T-helper 17 cell (primary cell): Measurements from ENCODE around the gene EML2. TPM values are rescaled to one million over a fixed set of nuclear protein-coding genes. Genes with fewer than 3 reads are reported as not detected.
"Not testable (repeated sequence)": the region's sequence is repeated elsewhere in the genome, so short reads cannot be mapped to it uniquely, and the experiment has no call there.

Experiments used
- ATAC-seq: fragments of 150-1000 bp; cut with Tn5 transposase; 2 replicates; pipeline ENCODE4 v1.10.0; 2021; ENCODE audit warnings: mild to moderate bottlenecking, moderate library complexity
- DNase-seq, 3 donors: peaks; one replicate each; pipeline versions ENCODE4 v3.0.0 to v3.0.0-alpha.2; 2020 to 2021
- H3K9me3 ChIP-seq: one replicate; pipeline ENCODE4 v1.7.0; 2013; ENCODE audit warnings: low read length, mild to moderate bottlenecking; ENCODE audit not compliant: control insufficient read depth, poor library complexity, severe bottlenecking
- H3K27ac Mint-ChIP-seq: one replicate; pipeline ENCODE4 v1.8.0; 2022; ENCODE audit warnings: mild to moderate bottlenecking, moderate library complexity, mixed read lengths
- H3K27me3 Mint-ChIP-seq: one replicate; pipeline ENCODE4 v1.8.0; 2022; ENCODE audit warnings: mixed read lengths
- H3K36me3 Mint-ChIP-seq: one replicate; pipeline ENCODE4 v1.8.0; 2022; ENCODE audit warnings: low read depth, mixed read lengths
- H3K4me1 Mint-ChIP-seq: one replicate; pipeline ENCODE4 v1.8.0; 2022; ENCODE audit warnings: mild to moderate bottlenecking, mixed read lengths
- H3K4me3 Mint-ChIP-seq: one replicate; pipeline ENCODE4 v1.8.0; 2022; ENCODE audit warnings: mild to moderate bottlenecking, moderate library complexity, mixed read lengths
- total RNA-seq, 4 donors: library from RNA in 2 of 4; stranded (reverse) in 2 of 4; gene quantifications; one replicate each; pipeline ENCODE4 v1.2.3 and lab custom pipeline; 2022 to 2026

The EML2 gene
- total RNA-seq, 2 donors from 2014 or later: 58.1 to 61.2 TPM

DNA sequence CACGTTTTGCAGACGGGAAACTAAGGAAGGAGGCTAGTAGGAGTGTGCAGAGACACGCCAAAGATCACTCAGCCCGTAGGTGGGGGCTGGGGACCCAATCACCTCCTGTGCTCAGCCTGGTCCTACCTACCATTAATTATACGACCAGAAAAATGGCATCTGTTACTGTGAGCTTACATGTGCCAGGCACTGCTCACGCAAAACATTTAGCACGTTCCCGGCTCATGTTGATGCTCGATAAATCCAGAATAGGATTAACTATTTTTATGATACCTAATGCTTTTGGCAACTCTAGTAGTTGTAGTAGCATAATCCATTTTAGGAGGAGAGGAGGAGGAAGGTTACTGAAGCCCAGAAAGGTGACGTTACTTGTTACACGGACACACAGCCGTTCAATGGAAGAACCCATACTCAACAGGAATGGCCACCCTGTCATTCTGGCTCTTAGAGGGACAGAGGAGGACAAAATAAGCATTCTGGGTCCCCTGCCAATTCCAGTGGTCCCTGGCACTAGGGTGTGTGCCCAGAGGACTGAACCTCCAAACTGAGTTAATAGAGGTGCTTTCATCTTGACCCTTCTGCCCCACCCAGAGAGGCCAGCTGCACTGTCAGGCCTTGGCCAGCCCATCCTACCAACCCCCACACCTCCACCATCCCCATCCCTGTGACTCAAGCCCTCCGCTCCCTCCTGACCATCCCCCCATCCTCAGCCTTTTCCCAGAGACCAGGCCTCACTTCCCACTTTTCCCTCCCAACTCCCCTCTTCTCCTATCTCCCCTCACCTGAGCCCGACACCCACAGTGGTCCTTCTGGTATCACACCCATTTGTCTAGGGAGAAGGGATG, 5.0 kb upstream of the EML2 start:
- no peak overlapping the region for H3K4me3 Mint-ChIP-seq
- no peaks in the 10 kb centered on the region for H3K27me3 Mint-ChIP-seq
- H3K27ac Mint-ChIP-seq: peak overlapping the region; percentile 51
- peaks cover 32% of the 10 kb centered on the region for H3K4me1 Mint-ChIP-seq
- DNase-seq: no peak
- ATAC-seq: no peak
- no peaks in the 10 kb centered on the region for H3K9me3 ChIP-seq
- H3K36me3 Mint-ChIP-seq: no peaks in the 10 kb centered on the region

DNA sequence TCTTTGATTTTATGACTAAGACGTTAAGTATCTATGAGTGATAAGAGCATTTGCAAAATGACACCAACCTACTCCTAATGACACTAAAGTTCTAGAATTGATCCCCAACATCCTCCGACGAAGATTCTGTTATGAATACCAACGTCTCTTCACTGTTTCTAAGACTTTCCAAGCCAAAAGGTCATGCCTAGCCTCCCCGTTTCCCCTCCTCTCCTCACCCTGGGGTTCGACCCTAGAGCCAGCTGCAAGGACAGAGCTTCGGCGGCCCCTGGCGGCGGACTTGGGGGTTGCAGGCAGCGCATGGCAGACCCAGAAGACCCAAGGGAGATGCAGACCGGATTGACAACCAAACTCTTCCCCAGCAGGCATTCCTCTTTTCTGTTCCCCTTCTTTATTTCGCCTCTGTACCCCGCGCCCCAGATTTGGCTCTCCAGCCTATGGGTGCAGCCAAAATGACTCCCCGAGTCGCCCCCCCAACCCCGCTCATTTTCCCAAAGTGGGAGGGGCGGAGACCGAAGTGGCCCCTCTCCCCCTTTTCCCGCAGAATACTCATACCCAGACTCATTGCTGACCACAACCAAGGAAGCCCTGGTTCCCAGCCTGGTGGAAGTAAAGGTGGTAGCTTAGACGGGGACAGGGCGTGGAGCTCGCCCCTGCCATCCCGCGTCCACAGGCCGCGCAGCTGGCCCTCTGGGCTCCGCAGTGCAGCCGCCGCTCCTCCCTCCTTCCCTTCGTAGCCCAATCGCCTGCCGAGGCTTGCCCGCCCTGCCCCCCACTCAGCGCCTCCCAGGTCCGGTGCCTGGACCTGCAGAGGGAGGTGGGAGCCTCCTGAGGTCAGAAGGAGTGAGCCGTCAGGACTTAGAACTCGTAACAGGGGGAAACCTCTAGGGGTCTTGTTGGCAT, 4.1 kb upstream of the EML2 start:
- no peaks in the 10 kb centered on the region for H3K27me3 Mint-ChIP-seq
- H3K36me3 Mint-ChIP-seq: no peaks in the 10 kb centered on the region
- peaks cover 38% of the 10 kb centered on the region for H3K4me1 Mint-ChIP-seq
- peak overlapping the region; percentile 94 for H3K4me3 Mint-ChIP-seq
- H3K27ac Mint-ChIP-seq: peak overlapping the region; percentile 93
- H3K9me3 ChIP-seq: no peaks in the 10 kb centered on the region
- ATAC-seq: peak; percentile 32
- peak; percentile 73 to 92 (median 75) for DNase-seq

DNA sequence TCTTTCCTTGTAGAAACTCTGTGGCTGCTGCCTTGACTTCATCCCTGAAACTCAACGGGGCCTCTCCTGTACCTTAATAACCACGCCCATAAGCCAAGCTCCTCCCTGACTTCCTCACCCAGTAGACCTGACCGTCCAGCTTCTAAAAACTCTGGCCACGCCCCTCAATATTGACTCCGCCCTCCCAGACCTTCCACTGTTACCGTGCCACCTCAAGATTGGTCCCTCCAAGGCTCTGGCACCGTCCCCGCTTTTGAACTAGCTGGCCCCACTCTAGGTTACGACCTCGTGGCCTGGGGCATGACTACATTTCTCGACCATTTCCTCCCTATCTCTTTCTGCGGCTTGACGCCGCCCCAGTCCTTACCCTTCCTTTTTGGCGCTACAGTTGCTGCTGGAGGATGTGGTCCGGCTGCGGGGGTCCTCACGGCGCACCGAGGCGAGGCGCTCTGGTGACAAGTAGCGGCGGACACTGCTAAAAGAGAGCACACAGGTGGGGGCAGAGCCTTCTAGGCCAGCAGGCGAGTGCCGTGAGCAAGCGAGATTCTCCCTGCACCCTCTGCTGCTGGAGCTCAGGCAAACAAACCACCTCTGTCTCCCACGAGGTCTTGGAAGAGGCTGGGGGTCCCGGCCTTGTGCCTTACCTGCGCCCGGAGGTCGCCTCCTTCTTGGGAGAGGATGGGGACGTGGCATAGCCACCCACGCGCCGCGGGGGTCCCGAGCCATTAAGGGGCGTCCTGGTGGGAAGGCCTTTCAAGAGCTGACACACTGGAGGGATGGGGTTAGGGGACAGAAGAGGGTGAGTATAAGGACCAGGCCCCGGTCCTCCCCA, 2.3 kb upstream of the EML2 start:
- H3K9me3 ChIP-seq: no peaks in the 10 kb centered on the region
- DNase-seq (peak; percentile 23 to 44 (median 43)), ATAC-seq (no peak)
- no peaks in the 10 kb centered on the region for H3K27me3 Mint-ChIP-seq
- no peaks in the 10 kb centered on the region for H3K36me3 Mint-ChIP-seq
- H3K4me1 Mint-ChIP-seq: peaks cover 38% of the 10 kb centered on the region
- peak overlapping the region; percentile 93 for H3K27ac Mint-ChIP-seq
- H3K4me3 Mint-ChIP-seq: peak overlapping the region; percentile 94

DNA sequence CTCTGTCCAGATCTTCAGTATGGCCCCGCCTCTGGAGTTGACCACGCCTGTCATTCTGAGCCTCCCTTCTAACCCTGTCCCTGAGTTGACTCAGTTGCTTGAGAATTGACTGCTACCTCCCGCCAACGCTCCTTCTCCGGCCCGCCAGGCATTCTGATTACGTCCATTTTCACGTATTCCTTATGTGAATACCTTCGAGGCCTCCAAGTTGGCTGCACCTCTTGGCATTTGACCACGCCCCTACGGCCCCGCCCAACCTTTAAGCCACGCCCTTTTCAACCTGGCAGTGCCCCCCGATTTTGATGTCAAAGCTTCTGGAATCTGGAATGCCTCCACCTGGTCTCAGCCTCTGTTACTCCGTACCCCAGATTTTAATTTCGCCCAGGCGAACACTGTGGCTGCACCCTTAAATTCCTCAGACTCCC, 1.7 kb upstream of the EML2 start:
- DNase-seq: peak in 1 of 3 donors; percentile 22
- H3K36me3 Mint-ChIP-seq: no peaks in the 10 kb centered on the region
- no peak for ATAC-seq

GRCh38 chr19:45637890-45638667, 1.1 kb downstream of the EML2 start:
- Mint-ChIP-seq H3K4me1 (peaks cover 26% of the 10 kb centered on the region), H3K27ac (peak overlapping the region; percentile 80), H3K4me3 (peak overlapping the region; percentile 94), H3K36me3 (no peaks in the 10 kb centered on the region), H3K27me3 (no peaks in the 10 kb centered on the region)
- DNase-seq: no peak
- no peaks in the 10 kb centered on the region for H3K9me3 ChIP-seq
- ATAC-seq: no peak

More for the DNA sequence above, 1.7 kb upstream of the EML2 start:
- no peaks in the 10 kb centered on the region for H3K27me3 Mint-ChIP-seq
- peaks cover 35% of the 10 kb centered on the region for H3K4me1 Mint-ChIP-seq
- H3K27ac Mint-ChIP-seq: peak overlapping the region; percentile 93
- peak overlapping the region; percentile 94 for H3K4me3 Mint-ChIP-seq
- H3K9me3 ChIP-seq: no peaks in the 10 kb centered on the region

- ATAC-seq (no peak), DNase-seq (no peak)
- H3K9me3 ChIP-seq: no peaks in the 10 kb centered on the region
- Mint-ChIP-seq H3K27me3 (no peaks in the 10 kb centered on the region), H3K36me3 (no peaks in the 10 kb centered on the region), H3K4me3 (no peak overlapping the region), H3K27ac (no peak overlapping the region), H3K4me1 (peaks cover 19% of the 10 kb centered on the region)
Observed at GRCh38 chr19:45636902-45637301, 2.3 kb downstream of the EML2 start.

DNA sequence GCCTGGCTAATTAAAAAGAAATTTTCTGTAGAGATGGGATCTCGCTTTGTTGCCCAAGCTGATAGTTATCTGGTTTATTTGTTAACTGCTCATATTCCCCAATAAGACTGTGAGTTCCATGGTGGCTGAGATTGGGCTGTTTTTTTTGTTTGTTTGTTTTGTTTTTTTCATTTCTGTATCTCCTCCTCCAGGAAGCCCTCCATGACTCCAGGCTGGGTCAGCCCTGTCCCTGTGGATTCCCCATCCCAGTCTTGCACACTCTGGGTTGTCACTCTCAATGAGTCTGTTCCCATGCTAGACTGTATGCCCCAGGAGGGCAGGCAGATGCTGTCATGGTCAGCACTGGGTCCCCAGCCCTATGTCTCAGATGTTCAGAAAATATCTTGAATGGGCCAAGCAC, 2.9 kb downstream of the EML2 start:
- Mint-ChIP-seq H3K27me3 (no peaks in the 10 kb centered on the region), H3K36me3 (no peaks in the 10 kb centered on the region), H3K4me3 (no peak overlapping the region), H3K27ac (no peak overlapping the region), H3K4me1 (peaks cover 14% of the 10 kb centered on the region)
- ATAC-seq (no peak), DNase-seq (no peak)
- no peaks in the 10 kb centered on the region for H3K9me3 ChIP-seq

DNA sequence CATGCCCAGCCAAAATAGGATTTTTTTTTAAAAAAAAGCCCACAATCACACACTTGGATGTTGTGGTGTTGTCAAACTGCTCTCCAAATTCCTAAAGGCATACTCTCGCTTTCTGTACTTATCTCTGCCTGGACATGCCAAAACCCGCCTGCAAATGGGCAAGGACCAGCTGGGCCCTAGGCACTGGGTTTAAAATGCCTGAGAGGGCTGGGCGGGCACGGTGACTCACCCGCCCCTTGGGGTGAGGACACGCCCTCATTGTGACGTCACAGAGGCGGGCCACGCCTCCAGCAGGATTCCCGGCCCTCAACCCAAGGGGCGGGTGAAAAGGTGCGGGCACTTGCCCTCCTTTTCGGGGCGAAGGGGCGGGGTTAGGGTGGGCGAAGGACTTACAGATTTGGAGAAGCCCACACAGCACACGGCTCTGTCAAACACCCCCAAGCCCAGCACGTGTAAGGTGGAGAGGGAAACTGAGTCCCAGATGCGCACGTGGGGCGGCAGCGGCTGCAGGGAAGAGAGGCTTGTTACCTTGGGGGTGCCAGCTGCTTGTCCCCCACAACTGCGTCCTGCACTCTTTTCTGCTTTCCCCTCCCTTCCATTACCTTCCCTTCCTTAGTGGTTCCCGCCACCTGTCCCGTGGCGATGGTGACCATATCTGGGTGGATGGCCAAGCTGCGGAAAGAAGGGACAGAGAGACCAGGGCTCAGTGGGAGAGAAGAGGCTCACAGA, 6.6 kb downstream of the EML2 start:
- Mint-ChIP-seq H3K27ac (no peak overlapping the region), H3K4me1 (no peaks in the 10 kb centered on the region), H3K4me3 (no peak overlapping the region), H3K27me3 (no peaks in the 10 kb centered on the region), H3K36me3 (no peaks in the 10 kb centered on the region)
- ATAC-seq: peak; percentile 39
- DNase-seq: peak in 2 of 3 donors; percentile 24 to 34
- no peaks in the 10 kb centered on the region for H3K9me3 ChIP-seq

DNA sequence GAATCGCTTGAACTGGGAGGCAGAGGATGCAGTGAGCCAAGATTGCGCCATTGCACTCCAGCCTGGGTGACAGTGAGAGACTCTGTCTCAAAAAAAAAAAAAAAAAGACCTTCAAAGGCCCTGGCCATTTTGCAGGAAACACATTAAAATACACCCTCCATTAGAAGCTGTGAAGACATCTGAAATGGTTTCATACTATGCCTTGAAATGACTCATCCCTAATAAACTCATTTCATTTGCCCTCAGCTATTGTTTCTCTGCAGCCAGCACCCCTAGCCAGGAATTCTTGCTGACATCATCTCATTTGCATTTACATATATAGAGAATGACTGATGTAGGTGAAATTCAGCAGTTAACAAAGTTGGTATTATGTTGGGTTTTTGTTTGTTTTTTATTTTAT, 8.7 kb downstream of the EML2 start:
- H3K36me3 Mint-ChIP-seq: peaks cover 4% of the 10 kb centered on the region
- no peaks in the 10 kb centered on the region for H3K4me1 Mint-ChIP-seq
- DNase-seq (no peak), ATAC-seq (no peak)
- H3K4me3 Mint-ChIP-seq: no peak overlapping the region
- H3K27me3 Mint-ChIP-seq: no peaks in the 10 kb centered on the region
- H3K27ac Mint-ChIP-seq: no peak overlapping the region
- H3K9me3 ChIP-seq: no peaks in the 10 kb centered on the region

GRCh38 chr19:45629704-45630103, 9.5 kb downstream of the EML2 start:
- H3K4me3 Mint-ChIP-seq: no peak overlapping the region
- no peaks in the 10 kb centered on the region for H3K4me1 Mint-ChIP-seq
- no peak for ATAC-seq
- no peak for DNase-seq
- no peaks in the 10 kb centered on the region for H3K27me3 Mint-ChIP-seq
- no peaks in the 10 kb centered on the region for H3K9me3 ChIP-seq
- H3K36me3 Mint-ChIP-seq: peaks cover 4% of the 10 kb centered on the region
- H3K27ac Mint-ChIP-seq: peak overlapping the region; percentile 49

GRCh38 chr19:45628219-45628618, 11.0 kb downstream of the EML2 start:
- H3K27me3 Mint-ChIP-seq, H3K4me3 Mint-ChIP-seq, H3K27ac Mint-ChIP-seq, H3K9me3 ChIP-seq, DNase-seq, H3K4me1 Mint-ChIP-seq, ATAC-seq: not testable (repeated sequence)
- peaks cover 10% of the 10 kb centered on the region for H3K36me3 Mint-ChIP-seq

- no peaks in the 10 kb centered on the region for H3K9me3 ChIP-seq
- Mint-ChIP-seq H3K36me3 (peaks cover 15% of the 10 kb centered on the region), H3K27ac (peak overlapping the region; percentile 85), H3K4me1 (peaks cover 13% of the 10 kb centered on the region), H3K27me3 (no peaks in the 10 kb centered on the region), H3K4me3 (no peak overlapping the region)
- ATAC-seq (no peak), DNase-seq (no peak)
Observed at GRCh38 chr19:45623984-45624383, 15.2 kb downstream of the EML2 start.
